Tibial artery (tissue), 4 donors: Measurements from ENCODE around the gene TMEM120B.
A peak's percentile ranks its signal among the peaks of the same experiment; 100 is the strongest.

Experiments
- DNase-seq, 2 donors: peaks; one replicate each; pipeline ENCODE4 v3.0.0-alpha.2; 2019
- H3K27ac ChIP-seq, 2 donors: fragments of 200-600 bp; sonication (generic) in 1 of 2; 1 replicate in 1 of 2; 2 replicates in 1 of 2; pipeline ENCODE4 v1.5.1; 2018 to 2019; ENCODE audit warnings: mild to moderate bottlenecking in 1 of 2
- H3K27me3 ChIP-seq, 2 donors: fragments of 200-600 bp; sonication (generic) in 1 of 2; one replicate each; pipeline versions ENCODE4 v1.5.1 to v1.6.0; 2016 to 2019
- H3K36me3 ChIP-seq, 3 donors: fragments of 200-600 bp; sonication (generic) in 2 of 3; one replicate each; pipeline ENCODE4 v1.5.1; 2016 to 2019; ENCODE audit warnings: mild to moderate bottlenecking in 2 of 3
- H3K4me1 ChIP-seq, 4 donors: fragments of 200-600 bp; sonication (generic) in 2 of 4; 1 replicate in 3 of 4; 2 replicates in 1 of 4; pipeline ENCODE4 v1.5.1; 2016 to 2019
- H3K4me3 ChIP-seq, 2 donors: fragments of 200-600 bp; sonication (generic) in 1 of 2; 1 replicate in 1 of 2; 2 replicates in 1 of 2; pipeline ENCODE4 v1.5.1; 2018 to 2019; ENCODE audit warnings: mild to moderate bottlenecking in 2 of 2
- H3K9me3 ChIP-seq, 3 donors: fragments of 200-600 bp; sonication (generic) in 1 of 3; one replicate each; pipeline ENCODE4 v1.5.1; 2016 to 2019
- CTCF ChIP-seq, 2 experiments: fragments of 200-600 bp in 1 of 2; fragments of 450-650 bp in 1 of 2; IDR thresholded peaks; one replicate each; pipeline ENCODE4 v1.5.1; 2017 to 2019; ENCODE audit warnings: antibody characterized with exemption in 2 of 2, mild to moderate bottlenecking in 1 of 2, moderate library complexity in 1 of 2
- intact Hi-C: fragments of 100-400 bp; cut with DNase I; formaldehyde crosslinking; loops from one replicate; pipeline ENCODE4 v1.15.0; 2023; ENCODE audit warnings: low total_unique reads

The TMEM120B gene

GRCh38 chr12:121823727-121824115, 111.2 kb downstream of the TMEM120B start:
- H3K36me3 ChIP-seq = peaks cover 71 to 98% (median 87%) of the 10 kb centered on the region in 3 donors
- H3K27ac ChIP-seq = no peak overlapping the region
- peaks cover 0 to 9% (median 4%) of the 10 kb centered on the region in 4 donors for H3K4me1 ChIP-seq
- intact Hi-C loops = no loop called here
- TF ChIP-seq CTCF (IDR thresholded peaks at IDR 0.05) = no peak
- DNase-seq = no peak
- H3K27me3 ChIP-seq = no peaks in the 10 kb centered on the region
- H3K4me3 ChIP-seq = no peak overlapping the region
- H3K9me3 ChIP-seq = no peaks in the 10 kb centered on the region

GRCh38 chr12:121825041-121825523, 112.5 kb downstream of the TMEM120B start:
- no peak overlapping the region for H3K4me3 ChIP-seq
- no peaks in the 10 kb centered on the region for H3K9me3 ChIP-seq
- no peak for TF ChIP-seq CTCF (IDR thresholded peaks at IDR 0.05)
- no peaks in the 10 kb centered on the region for H3K27me3 ChIP-seq
- intact Hi-C loops = no loop called here
- H3K4me1 ChIP-seq = peaks cover 0 to 9% (median 4%) of the 10 kb centered on the region in 4 donors
- DNase-seq = peak in 1 of 2 donors; percentile 70
- H3K27ac ChIP-seq = peak overlapping the region in 1 of 2 donors; percentile 37
- peaks cover 70 to 98% (median 87%) of the 10 kb centered on the region in 3 donors for H3K36me3 ChIP-seq

GRCh38 chr12:121826318-121827150, 114.0 kb downstream of the TMEM120B start:
- H3K36me3 ChIP-seq = peaks cover 69 to 98% (median 85%) of the 10 kb centered on the region in 3 donors
- H3K9me3 ChIP-seq = no peaks in the 10 kb centered on the region
- no peak for DNase-seq
- intact Hi-C loops = no loop called here
- H3K4me3 ChIP-seq = no peak overlapping the region
- no peak for TF ChIP-seq CTCF (IDR thresholded peaks at IDR 0.05)
- no peaks in the 10 kb centered on the region for H3K27me3 ChIP-seq
- no peak overlapping the region for H3K27ac ChIP-seq
- peaks cover 0 to 9% (median 4%) of the 10 kb centered on the region in 4 donors for H3K4me1 ChIP-seq

- no peaks in the 10 kb centered on the region for H3K27me3 ChIP-seq
- intact Hi-C loops = no loop called here
- H3K4me1 ChIP-seq = peaks cover 0 to 9% (median 4%) of the 10 kb centered on the region in 4 donors
- H3K9me3 ChIP-seq = no peaks in the 10 kb centered on the region
- H3K36me3 ChIP-seq = peaks cover 66 to 98% (median 85%) of the 10 kb centered on the region in 3 donors
- no peak overlapping the region for H3K4me3 ChIP-seq
- H3K27ac ChIP-seq = no peak overlapping the region
- no peak for TF ChIP-seq CTCF (IDR thresholded peaks at IDR 0.05)
- no peak for DNase-seq
Measured at GRCh38 chr12:121827351-121828099, 115.0 kb downstream of the TMEM120B start.

GRCh38 chr12:121828306-121828705, 115.8 kb downstream of the TMEM120B start:
- H3K4me3 ChIP-seq = no peak overlapping the region
- intact Hi-C loops = no loop called here
- no peak for TF ChIP-seq CTCF (IDR thresholded peaks at IDR 0.05)
- DNase-seq = no peak
- peaks cover 0 to 9% (median 4%) of the 10 kb centered on the region in 4 donors for H3K4me1 ChIP-seq
- no peaks in the 10 kb centered on the region for H3K9me3 ChIP-seq
- H3K36me3 ChIP-seq = peaks cover 58 to 92% (median 77%) of the 10 kb centered on the region in 3 donors
- H3K27me3 ChIP-seq = no peaks in the 10 kb centered on the region
- no peak overlapping the region for H3K27ac ChIP-seq
